ENCODE data around the gene EMC7. TPM values are rescaled to one million over a fixed set of nuclear protein-coding genes. Genes with fewer than 3 reads are reported as not detected.

EMC7 gene
- total RNA-seq, 2 donors from 2014 or later, result 73.1 to 78.6 TPM

DNA sequence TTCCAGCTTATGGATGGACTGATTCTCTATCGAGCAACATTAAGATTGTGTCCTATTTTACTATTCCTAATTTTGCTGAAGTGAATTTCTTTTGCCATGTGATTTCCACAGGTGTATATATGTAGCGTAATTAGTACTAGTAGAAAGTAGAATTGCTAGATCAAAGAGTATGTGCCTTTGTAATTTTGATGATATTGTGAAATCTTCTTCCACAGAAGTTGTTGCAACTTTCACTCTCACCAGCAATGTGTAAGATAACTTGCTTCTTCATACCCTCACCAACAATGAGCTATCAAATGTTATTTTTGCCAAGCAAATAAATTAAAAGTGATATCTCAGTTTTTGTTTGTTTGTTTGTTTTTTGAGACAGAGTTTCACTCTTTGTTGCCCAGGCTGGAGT, 5.7 kb upstream of the EMC7 start:
- intact Hi-C loops (cut with DNase I), result no loop called here
- TF ChIP-seq, protein P1, sequence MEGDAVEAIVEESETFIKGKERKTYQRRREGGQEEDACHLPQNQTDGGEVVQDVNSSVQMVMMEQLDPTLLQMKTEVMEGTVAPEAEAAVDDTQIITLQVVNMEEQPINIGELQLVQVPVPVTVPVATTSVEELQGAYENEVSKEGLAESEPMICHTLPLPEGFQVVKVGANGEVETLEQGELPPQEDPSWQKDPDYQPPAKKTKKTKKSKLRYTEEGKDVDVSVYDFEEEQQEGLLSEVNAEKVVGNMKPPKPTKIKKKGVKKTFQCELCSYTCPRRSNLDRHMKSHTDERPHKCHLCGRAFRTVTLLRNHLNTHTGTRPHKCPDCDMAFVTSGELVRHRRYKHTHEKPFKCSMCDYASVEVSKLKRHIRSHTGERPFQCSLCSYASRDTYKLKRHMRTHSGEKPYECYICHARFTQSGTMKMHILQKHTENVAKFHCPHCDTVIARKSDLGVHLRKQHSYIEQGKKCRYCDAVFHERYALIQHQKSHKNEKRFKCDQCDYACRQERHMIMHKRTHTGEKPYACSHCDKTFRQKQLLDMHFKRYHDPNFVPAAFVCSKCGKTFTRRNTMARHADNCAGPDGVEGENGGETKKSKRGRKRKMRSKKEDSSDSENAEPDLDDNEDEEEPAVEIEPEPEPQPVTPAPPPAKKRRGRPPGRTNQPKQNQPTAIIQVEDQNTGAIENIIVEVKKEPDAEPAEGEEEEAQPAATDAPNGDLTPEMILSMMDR (IDR thresholded peaks at IDR 0.05), result no peak
- DNase-seq, result no peak

DNA sequence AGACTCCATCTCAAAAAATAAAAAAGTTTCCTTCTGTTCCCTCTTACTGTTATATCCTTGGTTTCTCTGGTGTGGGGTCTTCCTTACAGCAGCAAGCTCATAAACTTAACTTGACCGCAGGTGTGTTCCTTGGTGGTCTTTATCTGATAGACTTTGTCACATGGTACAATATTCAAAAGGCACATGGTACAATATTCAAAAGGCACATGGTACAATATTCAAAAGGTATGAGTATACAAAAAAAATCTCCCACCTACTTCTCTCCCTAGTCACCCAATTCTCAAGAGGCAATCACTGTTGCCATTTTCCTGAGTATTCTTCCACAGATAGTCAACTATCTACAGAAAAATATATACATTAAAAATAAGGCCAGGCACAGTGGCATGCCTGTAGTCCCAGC, 4.8 kb upstream of the EMC7 start:
- H3K36me3 ChIP-seq, result no peaks in the 10 kb centered on the region
- H3K27me3 ChIP-seq, result no peaks in the 10 kb centered on the region
- H3K4me1 ChIP-seq, result peaks cover 4% of the 10 kb centered on the region
- intact Hi-C loops (cut with DNase I), result no loop called here
- TF ChIP-seq, protein P1 (IDR thresholded peaks at IDR 0.05), result no peak
- no peak overlapping the region for H3K27ac ChIP-seq
- H3K9ac ChIP-seq (ENCODE audit: low read depth in 2 of 2, low read length in 2 of 2), result no peak overlapping the region
- no peaks in the 10 kb centered on the region for H3K9me3 ChIP-seq
- no peak overlapping the region for H3K4me3 ChIP-seq
- no peak for DNase-seq

More for the DNA sequence above, 5.7 kb upstream of the EMC7 start:
- peaks cover 3% of the 10 kb centered on the region for H3K4me1 ChIP-seq
- H3K9ac ChIP-seq (ENCODE audit: low read depth in 2 of 2, low read length in 2 of 2), result no peak overlapping the region
- no peaks in the 10 kb centered on the region for H3K27me3 ChIP-seq
- no peaks in the 10 kb centered on the region for H3K36me3 ChIP-seq
- no peaks in the 10 kb centered on the region for H3K9me3 ChIP-seq
- H3K27ac ChIP-seq, result no peak overlapping the region
- no peak overlapping the region for H3K4me3 ChIP-seq

- DNase-seq, result no peak
- Histone ChIP-seq H3K9me3 (no peaks in the 10 kb centered on the region), H3K4me3 (peak overlapping the region; percentile 90), H3K36me3 (no peaks in the 10 kb centered on the region), H3K4me1 (peaks cover 12% of the 10 kb centered on the region), H3K27me3 (no peaks in the 10 kb centered on the region), H3K27ac (peak overlapping the region; percentile 82), H3K9ac (ENCODE audit: low read depth in 2 of 2, low read length in 2 of 2) (peak overlapping the region; percentile 84 to 86)
- TF ChIP-seq, protein P1 (IDR thresholded peaks at IDR 0.05), result no peak
- intact Hi-C loops (cut with DNase I), result loop anchor here (2.0 kb wide), 1 partner anchor 122 kb away; the partner anchor contains the start of gene EMC4
Observed at GRCh38 chr15:34102175-34102925, 688 bp upstream of the EMC7 start.

- TF ChIP-seq, protein P1 (IDR thresholded peaks at IDR 0.05), result no peak
- H3K9ac ChIP-seq (ENCODE audit: low read depth in 2 of 2, low read length in 2 of 2), result no peak overlapping the region
- H3K27ac ChIP-seq, result no peak overlapping the region
- peaks cover 12% of the 10 kb centered on the region for H3K4me1 ChIP-seq
- no peaks in the 10 kb centered on the region for H3K36me3 ChIP-seq
- DNase-seq, result no peak
- no peak overlapping the region for H3K4me3 ChIP-seq
- no peaks in the 10 kb centered on the region for H3K27me3 ChIP-seq
- H3K9me3 ChIP-seq, result no peaks in the 10 kb centered on the region
- intact Hi-C loops (cut with DNase I), result no loop called here
Observed at GRCh38 chr15:34099914-34100313, 1.7 kb downstream of the EMC7 start.

- Histone ChIP-seq H3K27me3 (no peaks in the 10 kb centered on the region), H3K4me3 (no peak overlapping the region), H3K27ac (no peak overlapping the region), H3K4me1 (no peaks in the 10 kb centered on the region), H3K9me3 (no peaks in the 10 kb centered on the region), H3K36me3 (no peaks in the 10 kb centered on the region), H3K9ac (ENCODE audit: low read depth in 2 of 2, low read length in 2 of 2) (no peak overlapping the region)
- intact Hi-C loops (cut with DNase I), result no loop called here
- TF ChIP-seq, protein P1 (IDR thresholded peaks at IDR 0.05), result no peak
- DNase-seq, result no peak
Observed at GRCh38 chr15:34085746-34086145, 15.9 kb downstream of the EMC7 start.

Data from colonic mucosa (tissue), 4 donors.